GM10266 (cell line): ENCODE measurements around the gene RIT1.

Source experiments
- DNase-seq: peaks from one replicate; pipeline ENCODE4 v3.0.0; 2012; ENCODE audit errors: extremely low spot score
- TF ChIP-seq, protein P1 (sequence below): IDR thresholded peaks from 2 replicates; pipeline ENCODE4 v1.5.1; 2012; ENCODE audit warnings: mild to moderate bottlenecking, low read depth; ENCODE audit not compliant: control insufficient read depth, insufficient read depth; ENCODE audit errors: missing control alignments

The RIT1 gene

DNA sequence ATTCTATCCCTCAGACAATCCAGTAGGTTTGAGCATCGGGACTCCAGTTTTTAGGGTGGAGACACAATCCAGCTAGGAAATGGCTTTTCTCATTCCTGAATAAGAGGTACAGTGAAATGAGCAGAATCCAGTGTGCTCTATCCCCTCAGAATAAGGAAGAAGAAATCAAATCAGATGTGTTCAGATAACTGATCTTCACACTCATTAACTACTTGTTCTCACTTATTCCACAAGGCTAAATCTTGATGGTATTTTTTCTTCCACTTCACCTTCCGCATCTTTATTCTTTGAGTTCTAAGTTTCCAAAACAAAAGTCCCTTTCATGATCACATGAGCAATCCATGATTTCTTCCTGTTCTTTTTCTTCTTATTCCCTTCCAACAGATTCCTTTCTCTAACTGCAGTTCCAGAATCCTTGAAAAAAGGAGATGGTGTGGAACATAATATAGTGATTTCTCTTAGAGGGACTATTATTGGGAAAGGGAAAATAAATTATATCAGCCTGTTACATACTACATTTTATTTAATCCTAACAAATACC is 50.1 kb downstream of the RIT1 start:
- DNase-seq = no peak
- TF ChIP-seq, protein P1, sequence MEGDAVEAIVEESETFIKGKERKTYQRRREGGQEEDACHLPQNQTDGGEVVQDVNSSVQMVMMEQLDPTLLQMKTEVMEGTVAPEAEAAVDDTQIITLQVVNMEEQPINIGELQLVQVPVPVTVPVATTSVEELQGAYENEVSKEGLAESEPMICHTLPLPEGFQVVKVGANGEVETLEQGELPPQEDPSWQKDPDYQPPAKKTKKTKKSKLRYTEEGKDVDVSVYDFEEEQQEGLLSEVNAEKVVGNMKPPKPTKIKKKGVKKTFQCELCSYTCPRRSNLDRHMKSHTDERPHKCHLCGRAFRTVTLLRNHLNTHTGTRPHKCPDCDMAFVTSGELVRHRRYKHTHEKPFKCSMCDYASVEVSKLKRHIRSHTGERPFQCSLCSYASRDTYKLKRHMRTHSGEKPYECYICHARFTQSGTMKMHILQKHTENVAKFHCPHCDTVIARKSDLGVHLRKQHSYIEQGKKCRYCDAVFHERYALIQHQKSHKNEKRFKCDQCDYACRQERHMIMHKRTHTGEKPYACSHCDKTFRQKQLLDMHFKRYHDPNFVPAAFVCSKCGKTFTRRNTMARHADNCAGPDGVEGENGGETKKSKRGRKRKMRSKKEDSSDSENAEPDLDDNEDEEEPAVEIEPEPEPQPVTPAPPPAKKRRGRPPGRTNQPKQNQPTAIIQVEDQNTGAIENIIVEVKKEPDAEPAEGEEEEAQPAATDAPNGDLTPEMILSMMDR = no peak

DNA sequence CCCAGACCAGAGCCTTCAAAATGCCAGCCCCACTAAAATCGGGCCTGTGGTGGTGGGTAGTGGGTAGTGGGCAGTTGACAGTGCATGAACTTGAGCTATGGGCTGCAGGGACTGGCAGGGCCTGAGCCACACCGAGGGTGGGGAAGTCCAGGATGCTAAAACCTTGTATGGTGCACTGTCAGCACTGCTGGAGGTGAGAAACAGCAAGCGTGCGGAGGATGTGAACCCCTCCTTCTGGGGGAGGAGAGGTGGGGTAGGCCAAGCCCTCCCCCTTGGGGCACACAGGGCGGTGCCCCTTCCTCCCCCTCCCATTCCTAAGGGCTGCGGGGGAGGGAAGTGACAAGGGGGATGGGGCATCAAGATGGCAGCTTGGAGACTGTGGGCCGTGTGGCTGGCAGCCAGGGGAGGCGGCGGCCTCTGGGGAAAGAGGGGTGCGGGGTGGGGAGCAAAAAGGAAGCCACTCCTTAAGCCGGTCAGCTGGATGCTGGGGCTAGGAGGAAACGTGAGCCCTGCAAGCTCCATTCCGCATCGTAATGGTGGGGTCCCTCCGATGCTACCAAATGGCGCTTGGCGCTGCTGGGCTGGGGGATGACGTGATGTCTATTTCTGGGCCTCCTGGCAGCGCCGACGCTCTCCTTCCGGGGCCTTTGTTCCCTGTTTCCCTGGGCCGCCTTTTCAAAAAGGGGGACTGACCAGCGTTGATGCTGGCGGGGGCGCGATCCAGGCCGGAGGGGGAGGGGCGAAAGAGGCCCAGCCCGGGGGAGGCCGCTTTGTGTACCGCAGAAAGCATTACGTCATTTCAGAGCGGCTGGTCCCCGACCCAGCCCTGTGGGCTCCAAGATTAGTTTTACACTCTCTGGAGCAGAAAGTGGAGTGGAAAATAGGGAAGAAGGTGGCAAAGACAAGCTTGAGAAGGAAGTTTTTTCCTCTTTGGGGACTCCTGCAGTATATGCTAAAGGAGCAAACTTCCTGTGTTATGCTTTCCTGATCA is 51.0 kb downstream of the RIT1 start:
- DNase-seq = peak; percentile 77
- TF ChIP-seq, protein P1 = no peak

DNA sequence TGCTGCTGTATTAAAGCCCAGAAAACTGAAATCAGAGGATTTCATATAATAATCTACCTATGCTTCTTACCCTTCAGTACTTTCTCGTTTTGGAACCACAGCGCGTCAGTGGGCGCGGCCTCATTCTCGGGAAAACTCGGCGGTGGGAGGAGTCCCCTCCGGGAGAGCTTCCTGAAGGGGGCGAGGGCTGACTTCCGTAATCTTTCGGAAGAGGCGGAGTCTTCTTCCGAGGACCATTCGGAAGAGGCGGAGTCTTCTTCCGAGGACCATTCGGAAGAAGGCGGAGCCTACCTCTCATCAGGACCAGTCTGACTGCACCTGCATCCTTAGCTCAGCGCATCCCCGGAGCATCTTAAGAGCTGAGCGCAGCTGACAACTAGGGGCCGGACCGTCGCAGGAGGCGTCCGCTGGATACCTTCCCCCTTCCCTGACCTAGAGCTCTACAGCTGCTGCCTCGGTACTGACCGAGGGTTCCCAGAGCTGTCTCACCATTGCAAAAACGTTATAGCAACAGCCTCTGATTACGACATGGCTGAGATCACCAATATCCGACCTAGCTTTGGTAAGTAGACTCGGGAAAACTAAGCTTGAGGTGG is 51.8 kb downstream of the RIT1 start, which contains the start of gene SYT11:
Gene SYT11, plus strand, starts transcription at position 334 of the 596 bp plus-strand sequence. Its CDS starts 195 bp downstream, at position 529.
- DNase-seq = peak; percentile 92
- TF ChIP-seq, protein P1 = no peak

DNA sequence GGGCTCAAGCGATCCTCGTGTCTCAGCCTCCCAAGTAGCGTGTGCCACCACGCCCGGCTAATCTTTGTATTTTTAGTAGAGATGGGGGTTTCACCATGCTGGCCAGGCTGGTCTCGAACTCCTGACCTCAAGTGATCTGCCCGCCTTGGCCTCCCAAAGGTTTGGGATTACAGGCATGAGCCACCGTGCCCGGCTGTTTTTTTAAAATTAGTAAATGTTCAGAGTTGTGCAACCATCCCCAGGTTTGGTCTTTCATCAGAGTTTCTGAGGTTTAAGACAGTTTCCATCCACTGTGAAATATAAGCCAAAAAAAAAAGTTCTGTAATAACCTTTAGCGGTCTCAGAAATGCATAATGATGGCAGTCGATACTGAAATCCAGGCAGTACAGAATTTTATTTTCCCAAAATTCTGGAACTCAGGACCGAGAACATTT is 52.3 kb downstream of the RIT1 start:
- TF ChIP-seq, protein P1 = no peak
- peak; percentile 34 for DNase-seq

DNA sequence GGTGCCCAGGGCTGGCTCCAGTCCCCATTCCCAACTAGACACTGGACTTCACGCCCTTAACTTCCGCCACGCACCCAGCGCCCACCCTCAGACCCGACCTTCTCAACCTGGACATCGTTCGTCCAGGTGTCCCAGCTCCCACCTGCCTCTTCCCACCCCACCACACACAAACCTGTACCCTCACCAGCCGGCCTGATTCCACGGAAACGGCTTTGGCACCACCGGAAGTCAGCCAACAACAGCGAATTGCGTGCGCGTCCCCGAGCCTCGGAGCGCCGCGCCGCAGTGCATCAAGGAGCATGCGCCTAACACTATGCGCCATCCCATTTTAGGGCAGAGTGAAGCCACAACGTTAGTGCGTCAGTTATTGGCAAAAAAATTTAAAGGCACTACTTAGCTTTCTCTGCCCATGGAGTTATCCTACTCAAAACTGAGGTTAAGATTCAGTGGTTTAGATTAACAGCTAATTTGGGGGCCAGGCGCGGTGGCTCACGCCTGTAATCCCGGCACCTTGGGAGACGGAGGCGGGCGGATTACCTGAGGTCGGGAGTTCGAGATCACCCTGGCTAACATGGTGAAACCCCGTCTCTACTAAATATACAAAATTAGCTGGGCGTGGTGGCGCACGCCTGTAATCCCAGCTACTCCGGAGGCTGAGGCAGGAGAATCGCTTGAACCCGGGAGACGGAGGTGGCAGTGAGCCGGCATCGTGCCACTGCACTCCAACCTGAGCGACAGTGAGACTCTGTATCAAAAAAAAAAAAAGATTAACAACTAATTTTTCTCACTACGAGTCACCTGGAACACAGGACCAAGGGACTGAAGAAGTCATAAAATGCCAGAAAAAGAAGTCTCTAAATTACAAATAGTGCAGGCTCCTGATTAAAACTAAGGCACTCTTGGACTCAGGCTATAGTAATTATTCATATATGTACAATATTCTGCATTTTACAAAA is 53.9 kb downstream of the RIT1 start, which contains the start of gene GON4L:
Gene GON4L, minus strand, starts transcription at position 240 of the 956 bp plus-strand sequence. CDS start 3,434 bp downstream, outside the sequence.
- DNase-seq = peak; percentile 86
- TF ChIP-seq, protein P1 = no peak

DNA sequence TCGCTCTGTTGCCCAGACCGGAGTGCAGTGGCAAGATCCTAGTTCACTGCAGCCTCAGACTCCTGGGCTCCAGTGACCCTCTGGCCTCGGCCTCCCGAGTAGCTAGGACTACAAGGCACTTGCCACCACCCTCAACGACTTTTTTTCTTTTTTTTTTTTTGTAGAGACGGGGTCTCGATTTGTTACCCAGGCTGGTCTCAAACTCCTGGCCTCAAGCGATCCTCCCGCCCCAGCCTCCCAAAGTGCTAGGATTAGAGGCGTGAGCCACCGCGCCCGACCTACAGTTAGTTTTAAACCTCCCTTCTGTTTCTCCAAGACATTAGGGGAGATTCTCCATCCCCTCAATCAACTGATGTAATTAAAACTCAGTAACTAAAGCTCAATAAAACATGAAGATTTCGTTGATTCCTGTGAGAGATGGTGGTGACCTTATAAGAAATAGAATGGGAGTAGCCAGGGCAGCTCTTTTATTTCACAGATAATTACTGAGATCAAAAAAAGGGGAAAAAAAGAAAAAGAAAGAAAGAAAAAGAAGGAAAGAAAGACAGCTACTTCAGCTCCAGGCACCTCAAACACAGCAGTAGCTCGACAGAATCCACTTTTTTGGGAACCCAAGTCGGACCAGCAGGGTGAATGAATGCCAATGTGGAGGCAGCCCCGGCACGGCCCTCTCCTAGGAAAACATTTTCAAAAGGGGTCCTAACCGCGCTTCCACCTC is 54.7 kb downstream of the RIT1 start:
- no peak for DNase-seq
- TF ChIP-seq, protein P1 = no peak
